Measurements from ENCODE around the gene EEFSEC. TPM values are rescaled to one million over a fixed set of nuclear protein-coding genes. Genes with fewer than 3 reads are reported as not detected.

Gene EEFSEC
- total RNA-seq, 1 experiment from 2014 or later: 21.3 TPM

GRCh38 chr3:128285967-128286321 lies 132.7 kb downstream of the EEFSEC start:
- no peak overlapping the region for H3K4me3 ChIP-seq
- H3K9me2 ChIP-seq (ENCODE audit: insufficient read depth): no peaks in the 10 kb centered on the region
- no TSS peak for BruUV-seq (replicated peaks)
- no peaks in the 10 kb centered on the region for H3K36me3 ChIP-seq (ENCODE audit: low read depth)
- no peaks in the 10 kb centered on the region for H3K4me1 ChIP-seq (replicated peaks; ENCODE audit: insufficient read depth)
- H3K9me3 ChIP-seq (ENCODE audit: insufficient read depth, low read depth): peaks cover 4% of the 10 kb centered on the region; the same call in 1 of the 2 replicates
- no peak for DNase-seq
- ChIA-PET POLR2A (ENCODE audit: unreplicated experiment) (no interaction called here), CTCF (no interaction called here)
- TF ChIP-seq EZH2 (IDR thresholded peaks at IDR 0.05; ENCODE audit: low read depth) (no peak), CTCF (conservative IDR thresholded peaks at IDR 0.05) (no peak)
- H3K4me2 ChIP-seq: no peak overlapping the region
- H2AFZ ChIP-seq: no peak overlapping the region
- no peaks in the 10 kb centered on the region for H3F3A ChIP-seq (ENCODE audit: insufficient read depth, low read depth)
- H3K27ac ChIP-seq: no peak overlapping the region
- H3K79me2 ChIP-seq (ENCODE audit: low read depth): no peaks in the 10 kb centered on the region
- H4K20me1 ChIP-seq (ENCODE audit: insufficient read depth): no peaks in the 10 kb centered on the region
- intact Hi-C loops (cut with micrococcal nuclease; ENCODE audit: unreplicated experiment): no loop called here
- H3K27me3 ChIP-seq (ENCODE audit: insufficient read depth, low read depth): no peaks in the 10 kb centered on the region

GRCh38 chr3:128286691-128287090 lies 133.4 kb downstream of the EEFSEC start:
- Histone ChIP-seq H3K27ac (no peak overlapping the region), H3K27me3 (ENCODE audit: insufficient read depth, low read depth) (no peaks in the 10 kb centered on the region), H3K4me1 (replicated peaks; ENCODE audit: insufficient read depth) (no peaks in the 10 kb centered on the region), H3F3A (ENCODE audit: insufficient read depth, low read depth) (no peaks in the 10 kb centered on the region), H4K20me1 (ENCODE audit: insufficient read depth) (no peaks in the 10 kb centered on the region), H3K4me2 (no peak overlapping the region), H3K4me3 (no peak overlapping the region), H3K9me2 (ENCODE audit: insufficient read depth) (no peaks in the 10 kb centered on the region), H3K9me3 (ENCODE audit: insufficient read depth, low read depth) (peaks cover 4% of the 10 kb centered on the region; the same call in 1 of the 2 replicates), H3K36me3 (ENCODE audit: low read depth) (no peaks in the 10 kb centered on the region), H3K79me2 (ENCODE audit: low read depth) (no peaks in the 10 kb centered on the region), H2AFZ (no peak overlapping the region)
- intact Hi-C loops (cut with micrococcal nuclease; ENCODE audit: unreplicated experiment): no loop called here
- DNase-seq: no peak
- BruUV-seq (replicated peaks): no TSS peak
- ChIA-PET POLR2A (ENCODE audit: unreplicated experiment) (interaction anchor here (0.6 kb wide), 1 partner anchor 105 kb away, joined by 7 read pairs; no protein-coding TSS in a partner anchor), CTCF (interaction anchor here (0.6 kb wide), 1 partner anchor 62 kb away, joined by 3 read pairs; no protein-coding TSS in a partner anchor)
- no peak for TF ChIP-seq EZH2 (IDR thresholded peaks at IDR 0.05; ENCODE audit: low read depth)
- TF ChIP-seq CTCF (conservative IDR thresholded peaks at IDR 0.05): no peak

DNA sequence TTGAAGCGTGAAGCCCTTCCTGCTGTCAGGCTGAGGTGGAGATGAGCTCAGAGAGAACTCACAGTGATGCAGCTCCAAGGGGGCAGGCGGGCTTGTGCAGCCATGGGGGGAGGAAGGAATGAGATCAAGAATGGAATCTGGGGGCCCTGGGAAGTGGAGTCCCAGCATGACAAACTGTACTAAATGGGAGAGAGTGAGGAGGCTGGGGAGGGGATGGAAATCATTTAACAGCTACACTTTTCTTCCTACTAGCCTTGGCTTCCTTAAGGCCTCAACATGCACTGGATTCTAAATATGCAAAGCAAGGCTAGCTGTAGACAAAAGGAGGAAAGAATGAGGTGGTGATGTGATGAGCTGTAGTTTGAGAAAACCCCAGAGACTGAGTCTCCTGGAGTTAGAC lies 133.9 kb downstream of the EEFSEC start:
- BruUV-seq (replicated peaks): no TSS peak
- no peak for DNase-seq
- no peak overlapping the region for H3K4me3 ChIP-seq
- H3K9me3 ChIP-seq (ENCODE audit: insufficient read depth, low read depth): peaks cover 4% of the 10 kb centered on the region; the same call in 1 of the 2 replicates
- H3K27me3 ChIP-seq (ENCODE audit: insufficient read depth, low read depth): no peaks in the 10 kb centered on the region
- ChIA-PET CTCF (no interaction called here), POLR2A (ENCODE audit: unreplicated experiment) (interaction anchor here (0.6 kb wide), 1 partner anchor 105 kb away, joined by 7 read pairs; no protein-coding TSS in a partner anchor)
- intact Hi-C loops (cut with micrococcal nuclease; ENCODE audit: unreplicated experiment): no loop called here
- no peak overlapping the region for H3K4me2 ChIP-seq
- no peaks in the 10 kb centered on the region; the same call in 1 of the 2 replicates for H3F3A ChIP-seq (ENCODE audit: insufficient read depth, low read depth)
- no peaks in the 10 kb centered on the region for H3K36me3 ChIP-seq (ENCODE audit: low read depth)
- H3K4me1 ChIP-seq (replicated peaks; ENCODE audit: insufficient read depth): no peaks in the 10 kb centered on the region
- no peak overlapping the region for H3K27ac ChIP-seq
- H3K79me2 ChIP-seq (ENCODE audit: low read depth): no peaks in the 10 kb centered on the region
- TF ChIP-seq CTCF (conservative IDR thresholded peaks at IDR 0.05) (no peak), EZH2 (IDR thresholded peaks at IDR 0.05; ENCODE audit: low read depth) (no peak)
- H3K9me2 ChIP-seq (ENCODE audit: insufficient read depth): no peaks in the 10 kb centered on the region
- no peaks in the 10 kb centered on the region for H4K20me1 ChIP-seq (ENCODE audit: insufficient read depth)
- no peak overlapping the region for H2AFZ ChIP-seq
